Measurements from ENCODE around the gene HSPA4.
"Not testable (repeated sequence)": the region's sequence is repeated elsewhere in the genome, so short reads cannot be mapped to it uniquely, and the experiment has no call there.

The HSPA4 gene

DNA sequence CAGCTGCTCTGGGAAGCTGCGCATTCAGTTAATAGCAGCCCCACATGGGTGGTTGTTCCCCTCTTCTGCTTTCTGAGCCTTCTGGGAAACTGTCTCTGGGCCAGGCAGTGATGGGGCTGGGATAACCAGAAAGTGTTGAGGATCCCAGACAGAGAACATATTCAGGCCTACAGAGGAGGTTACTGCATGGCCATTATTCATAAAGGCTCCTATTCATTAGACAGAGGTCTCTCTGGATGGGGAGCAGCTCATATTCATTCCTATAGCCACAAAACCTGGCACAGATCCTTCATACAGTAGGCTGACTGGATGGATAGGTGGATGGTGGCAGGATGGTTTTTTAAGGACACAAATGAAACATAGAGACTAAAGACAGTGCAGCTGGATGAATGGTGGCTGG lies 76.3 kb downstream of the HSPA4 start:
- DNase-seq: no peak

DNA sequence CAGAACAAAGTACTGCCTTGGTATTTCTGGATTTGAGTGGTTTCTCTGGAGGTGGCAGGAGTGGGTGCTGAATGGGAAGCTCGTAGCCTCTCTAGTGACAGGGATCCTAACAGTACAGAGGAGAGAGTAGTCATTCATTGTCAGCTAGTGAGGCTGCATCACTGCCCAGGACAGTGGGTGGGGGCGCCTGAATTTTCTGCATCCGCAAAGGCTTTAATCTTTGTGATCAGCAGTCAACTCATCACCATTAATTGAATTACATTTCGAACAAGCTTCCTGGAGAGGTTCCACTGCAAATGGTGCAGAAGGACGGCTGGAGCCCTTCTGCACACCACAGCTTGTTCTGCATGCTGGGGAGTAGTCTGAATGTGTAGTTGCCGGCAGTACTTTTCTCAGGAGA lies 77.5 kb downstream of the HSPA4 start:
- no peak for DNase-seq

DNA sequence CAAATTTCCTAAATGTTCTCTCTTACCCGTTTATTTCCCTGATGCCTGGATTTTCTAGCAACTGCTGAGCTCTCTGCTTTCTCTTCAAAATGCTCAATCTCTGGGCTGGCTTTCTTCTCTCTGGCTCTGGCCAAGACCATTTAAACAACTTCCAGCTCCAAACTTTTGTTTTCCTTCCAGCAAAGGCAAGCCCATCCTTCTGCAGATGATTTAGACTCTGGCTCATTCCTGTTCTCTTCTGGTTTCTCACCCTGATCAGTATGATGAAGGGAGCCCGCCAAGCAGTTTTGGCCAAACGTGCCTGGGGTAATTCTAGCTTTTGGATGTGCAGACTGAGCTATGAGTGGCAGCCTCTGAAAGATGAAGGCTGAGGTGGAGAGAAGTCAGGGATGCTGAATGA lies 78.1 kb downstream of the HSPA4 start:
- DNase-seq: no peak

DNA sequence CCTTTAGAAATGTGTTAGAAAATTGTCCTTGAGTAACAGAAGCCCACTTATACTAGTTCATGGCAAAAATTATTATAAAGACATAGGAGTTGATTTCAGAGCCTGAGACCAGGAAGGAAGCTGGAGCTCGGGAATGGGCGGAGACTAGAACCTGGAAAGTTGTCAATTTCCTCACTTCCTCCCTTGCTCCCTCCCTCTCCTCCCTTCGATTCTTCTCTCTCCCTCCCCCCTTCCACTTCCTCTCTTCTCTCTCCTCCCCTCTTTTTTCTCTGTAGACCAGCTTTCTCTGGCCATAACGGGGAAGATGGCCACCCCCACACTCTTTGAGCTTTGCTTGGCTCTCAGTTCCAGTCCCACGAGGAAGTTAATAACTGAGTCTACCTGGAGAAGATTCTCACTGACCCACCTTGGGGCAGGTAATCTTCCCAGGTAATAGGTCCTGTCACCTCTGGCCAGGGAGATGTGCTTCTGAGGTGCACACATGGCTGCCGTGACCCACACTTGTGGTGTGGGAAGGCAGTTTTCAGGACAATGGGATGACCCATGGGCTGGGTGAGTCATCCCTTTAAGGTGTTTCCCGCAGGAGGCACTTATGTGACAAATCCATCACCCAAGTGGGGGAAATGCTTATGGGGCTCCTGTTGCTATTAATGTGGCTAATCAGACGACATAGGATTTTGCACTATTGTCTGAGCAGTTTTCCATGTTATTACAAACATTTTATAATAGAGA lies 78.7 kb downstream of the HSPA4 start:
- DNase-seq: no peak

DNA sequence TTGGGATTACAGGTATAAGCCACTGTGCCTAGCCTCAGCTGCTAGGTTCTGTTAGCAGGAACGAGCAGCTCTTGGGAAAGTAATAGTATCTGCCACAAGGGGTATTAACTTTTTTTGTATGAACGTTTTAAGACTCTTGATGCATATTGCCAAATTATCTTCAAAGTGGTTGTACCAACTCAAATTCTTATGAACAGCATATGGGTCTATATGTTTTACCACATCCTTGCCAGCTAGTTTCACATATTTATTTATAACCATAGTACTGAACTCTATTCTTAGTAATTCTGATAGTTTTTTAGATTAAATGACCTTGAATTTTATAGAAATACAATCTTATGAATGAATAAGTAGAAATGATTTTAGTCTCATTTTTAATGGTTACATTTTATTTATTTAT lies 80.9 kb downstream of the HSPA4 start:
- DNase-seq: no peak

DNA sequence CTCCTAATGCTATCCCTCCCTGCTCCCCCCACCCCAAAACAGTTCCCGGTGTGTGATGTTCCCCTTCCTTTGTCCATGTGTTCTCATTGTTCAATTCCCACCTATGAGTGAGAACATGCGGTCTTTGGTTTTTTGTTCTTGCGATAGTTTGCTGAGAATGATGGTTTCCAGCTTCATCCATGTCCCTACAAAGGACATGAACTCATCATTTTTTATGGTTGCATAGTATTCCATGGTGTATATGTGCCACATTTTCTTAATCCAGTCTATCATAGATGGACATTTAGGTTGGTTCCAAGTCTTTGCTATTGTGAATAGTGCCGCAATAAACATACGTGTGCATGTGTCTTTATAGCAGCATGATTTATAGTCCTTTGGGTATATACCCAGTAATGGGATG lies 81.4 kb downstream of the HSPA4 start:
- not testable (repeated sequence) for DNase-seq

DNA sequence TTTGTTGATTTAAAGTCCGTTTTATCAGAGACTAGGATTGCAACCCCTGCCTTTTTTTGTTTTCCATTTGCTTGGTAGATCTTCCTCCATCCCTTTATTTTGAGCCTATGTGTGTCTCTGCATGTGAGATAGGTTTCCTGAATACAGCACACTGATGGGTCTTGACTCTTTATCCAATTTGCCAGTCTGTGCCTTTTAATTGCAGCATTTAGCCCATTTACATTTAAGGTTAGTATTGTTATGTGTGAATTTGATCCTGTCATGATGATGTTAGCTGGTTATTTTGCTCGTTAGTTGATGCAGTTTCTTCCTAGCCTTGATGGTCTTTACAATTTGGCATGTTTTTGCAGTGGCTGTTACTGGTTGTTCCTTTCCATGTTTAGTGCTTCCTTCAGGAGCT lies 85.1 kb downstream of the HSPA4 start:
- not testable (repeated sequence) for DNase-seq

DNA sequence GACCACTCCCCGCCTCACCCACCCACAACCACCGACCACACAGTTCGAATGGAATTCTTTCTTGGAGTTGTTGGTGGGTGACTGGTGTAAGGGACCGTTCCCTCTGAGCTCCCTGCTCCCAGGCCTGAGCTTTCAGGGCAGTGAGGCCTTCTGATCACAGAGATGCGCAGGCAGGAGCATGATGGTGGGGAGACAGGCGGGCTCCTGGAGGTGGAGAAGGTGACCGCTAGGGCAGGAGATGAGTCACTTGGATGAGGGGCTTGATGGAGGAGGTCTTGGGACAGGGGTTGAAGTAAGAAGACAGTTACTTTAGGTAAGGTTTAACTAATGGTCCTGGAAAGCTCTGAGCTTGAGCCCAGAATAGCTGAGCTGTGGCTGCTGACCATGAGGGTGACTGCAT lies 88.5 kb downstream of the HSPA4 start:
- DNase-seq: no peak

DNA sequence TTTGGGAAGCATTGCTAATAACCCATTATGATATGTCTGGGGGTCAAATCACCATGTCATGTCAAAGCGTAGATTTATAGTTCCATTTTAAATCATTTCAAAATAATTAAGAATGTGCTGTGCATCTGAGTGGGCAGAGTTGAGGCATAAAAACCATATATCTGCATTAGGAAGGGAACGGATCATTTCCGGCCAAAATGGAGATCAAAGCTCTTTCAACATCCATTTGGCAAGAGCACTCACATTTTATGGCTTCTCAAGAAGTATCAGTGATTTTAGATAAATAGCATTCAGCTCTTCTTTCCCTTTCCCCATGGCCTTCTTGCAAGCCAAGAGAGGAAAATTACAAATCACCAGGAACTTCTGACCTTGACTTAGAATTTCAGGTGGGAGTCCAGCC lies 89.9 kb downstream of the HSPA4 start:
- DNase-seq: no peak

DNA sequence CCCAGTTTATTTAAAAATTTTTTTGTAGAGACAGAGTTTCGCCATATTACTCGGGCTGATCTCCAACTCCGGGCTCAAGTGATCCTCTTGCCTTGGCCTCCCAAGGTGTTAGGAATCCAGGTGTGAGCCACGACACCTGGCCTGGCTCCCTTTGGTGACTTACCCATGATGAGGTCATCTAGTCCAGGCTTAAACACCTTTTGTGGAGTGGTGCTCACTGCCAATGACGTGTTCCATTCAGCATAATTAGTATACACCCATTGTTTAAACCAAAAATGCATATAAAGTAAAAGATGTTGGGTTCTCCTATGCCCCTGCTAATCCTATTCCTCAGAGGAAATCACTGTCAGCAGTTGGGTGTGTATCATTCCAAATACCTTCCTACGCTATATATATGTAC lies 91.0 kb downstream of the HSPA4 start:
- DNase-seq: no peak

DNA sequence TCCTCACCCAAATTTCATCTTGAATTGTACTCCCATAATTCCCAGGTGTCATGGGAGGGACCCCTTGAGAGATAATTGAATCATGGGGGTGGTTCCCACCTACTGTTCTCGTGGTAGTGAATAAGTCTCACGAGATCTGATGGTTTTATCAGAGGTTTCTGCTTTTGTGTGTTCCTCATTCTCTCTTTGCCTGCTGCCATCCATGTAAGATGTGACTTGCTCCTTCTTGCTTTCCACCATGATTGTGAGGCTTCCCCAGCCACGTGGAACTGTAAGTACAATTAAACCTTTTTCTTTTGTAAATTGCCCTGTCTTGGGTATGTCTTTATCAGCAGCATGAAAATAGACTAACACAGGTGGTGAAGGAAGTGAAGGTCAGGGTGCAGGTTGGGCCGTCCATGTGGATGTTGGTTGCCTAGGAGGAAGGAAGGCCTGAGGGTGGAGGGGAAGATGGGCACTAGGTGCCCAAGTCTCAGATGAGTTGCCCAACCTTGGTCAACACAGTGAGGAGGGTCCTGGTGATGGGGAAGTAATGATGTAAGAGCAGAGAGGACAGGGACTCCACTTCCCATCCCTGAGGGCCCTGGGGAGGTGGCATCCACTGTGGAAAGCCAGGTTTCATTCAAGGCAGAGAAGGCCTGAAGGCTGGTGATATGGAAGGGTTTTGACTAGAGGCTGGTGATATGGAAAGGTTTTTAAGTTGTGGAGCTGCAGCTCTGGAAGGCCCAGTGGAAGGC lies 92.6 kb downstream of the HSPA4 start:
- DNase-seq: no peak

DNA sequence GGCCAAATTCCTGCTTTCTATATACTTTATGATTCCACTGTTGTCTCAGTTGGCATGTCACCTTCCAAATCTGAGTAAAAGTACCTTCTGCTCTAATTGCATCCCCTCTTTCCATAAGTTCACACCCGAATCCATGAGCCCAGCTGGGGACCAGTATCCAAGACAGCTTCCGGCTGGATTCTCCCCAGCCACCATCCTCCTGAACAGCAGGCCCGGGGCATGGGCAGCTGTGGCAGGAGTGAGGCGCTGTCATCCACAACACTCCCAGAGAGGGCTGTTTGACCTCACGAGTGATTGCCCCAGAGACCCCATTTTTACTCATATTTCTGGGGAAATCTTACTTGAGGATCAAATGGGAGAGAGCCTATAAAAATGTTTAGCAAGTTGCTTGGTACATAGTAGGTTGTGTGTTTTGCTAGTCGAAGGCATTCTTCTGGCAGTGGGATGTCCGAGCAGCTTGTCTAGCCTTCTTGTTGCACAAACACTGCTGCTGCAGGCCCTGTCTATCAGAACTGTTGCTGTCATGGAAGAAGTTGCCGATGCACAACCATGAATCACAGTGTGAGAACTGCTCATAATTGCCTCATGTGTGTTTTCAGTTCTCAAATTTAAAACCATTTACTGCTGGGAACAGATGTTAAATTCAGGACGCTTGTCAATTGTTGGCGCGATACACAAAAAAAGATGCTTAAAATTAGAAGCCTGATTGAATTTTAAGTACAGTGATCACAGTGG lies 93.8 kb downstream of the HSPA4 start:
- DNase-seq: no peak

DNA sequence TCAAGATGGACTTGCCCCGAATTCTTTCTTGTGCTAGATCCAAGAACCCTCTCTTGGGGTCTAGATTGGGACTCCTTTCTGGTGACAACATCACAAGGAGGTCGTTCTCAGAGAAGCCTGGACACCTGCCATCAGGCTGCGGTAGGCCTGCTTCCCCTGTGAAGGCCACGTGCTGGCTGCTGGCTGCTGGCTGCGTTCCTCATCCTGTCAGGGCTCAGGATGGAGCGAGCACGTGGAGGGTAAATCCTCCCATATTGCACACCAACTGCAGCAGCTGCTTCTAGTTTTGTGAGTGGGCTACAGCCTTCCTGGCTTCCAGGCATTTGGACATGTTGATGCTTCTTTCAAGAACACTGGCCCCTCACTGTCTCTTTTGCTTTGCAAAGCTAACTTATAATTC lies 95.6 kb downstream of the HSPA4 start:
- no peak for DNase-seq

DNA sequence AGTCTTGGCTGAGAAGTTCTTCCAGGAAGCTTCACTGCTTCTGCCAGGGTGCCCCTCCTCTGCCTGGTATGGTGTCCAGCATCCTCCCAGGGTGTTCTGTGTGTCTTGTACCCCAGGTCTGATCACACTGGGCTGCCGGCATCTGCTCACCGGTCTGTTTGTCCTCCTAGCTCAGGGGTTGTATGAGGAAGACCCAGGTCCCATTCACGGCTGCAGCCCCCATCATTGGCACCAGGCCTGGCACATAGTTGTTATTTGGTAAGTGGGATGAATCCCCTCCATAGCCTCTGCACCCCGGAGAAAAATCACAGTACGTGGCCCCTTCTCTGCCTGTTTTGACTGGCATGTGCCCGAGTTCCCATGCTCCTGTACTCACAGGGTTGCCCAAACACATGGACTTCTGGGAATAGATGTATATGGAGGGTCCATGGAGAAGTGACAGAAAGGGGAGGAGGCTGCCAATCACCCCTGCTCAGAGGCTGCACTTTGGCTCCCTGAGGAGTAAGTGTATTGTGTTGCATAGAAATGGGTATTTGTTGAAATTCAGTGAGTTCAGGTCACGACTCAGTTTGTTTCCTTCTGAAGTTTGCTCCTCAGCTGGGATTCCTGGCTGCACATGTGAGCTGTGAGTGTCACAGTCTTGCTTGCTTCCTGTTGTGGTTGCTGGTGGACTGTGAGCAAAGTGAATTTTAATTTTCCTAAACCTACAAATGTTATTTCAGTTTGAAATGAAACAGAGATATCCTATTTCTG lies 96.2 kb downstream of the HSPA4 start:
- no peak for DNase-seq

DNA sequence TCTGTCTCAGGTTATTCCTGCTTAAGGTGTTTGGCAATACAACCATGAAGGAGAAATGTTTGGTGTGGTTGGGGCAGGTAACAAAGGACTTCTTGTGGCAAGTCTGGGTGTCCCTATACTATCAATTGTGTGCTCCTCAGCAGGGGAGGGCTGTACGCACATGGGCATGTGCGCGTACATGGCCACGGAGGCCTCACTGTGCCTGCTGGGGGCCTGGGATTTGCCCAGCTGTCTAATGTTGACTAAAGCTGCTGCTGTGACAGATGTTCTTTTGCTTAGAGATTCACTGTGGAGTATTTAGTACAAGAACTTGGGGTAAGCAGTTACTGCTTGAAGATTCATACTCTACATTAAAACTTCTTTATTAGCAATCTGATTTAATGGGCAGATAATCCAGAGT lies 97.5 kb downstream of the HSPA4 start:
- no peak for DNase-seq

DNA sequence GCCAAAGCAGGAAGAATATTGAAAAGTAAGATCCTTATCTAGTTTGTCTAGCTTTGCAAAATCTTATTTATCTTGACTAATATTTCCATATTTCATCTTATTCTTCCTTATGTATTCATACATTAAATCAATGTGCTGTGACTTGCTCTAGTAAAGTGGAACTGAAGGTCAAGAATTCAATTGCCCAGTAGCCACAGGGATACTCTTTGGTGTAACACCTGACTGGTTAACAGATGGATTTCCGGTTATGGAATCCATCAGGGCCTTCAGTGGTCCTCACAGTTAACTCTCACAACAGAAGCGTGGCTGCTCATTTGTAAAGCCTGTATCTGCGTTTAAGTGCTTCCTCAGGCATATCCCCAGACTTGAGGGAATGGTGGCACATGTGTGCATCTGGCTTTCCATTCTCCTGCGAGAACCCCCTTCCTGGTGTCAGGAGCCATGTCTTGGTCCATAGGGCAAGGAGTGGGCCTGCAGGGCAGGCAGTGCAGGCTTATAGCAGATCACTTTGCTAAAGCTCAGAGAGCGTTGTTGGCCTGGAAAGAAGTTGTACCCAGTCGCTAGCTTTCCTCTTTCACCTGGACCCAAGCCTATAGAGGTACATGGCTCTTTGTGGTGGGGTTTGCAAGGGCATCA lies 99.2 kb downstream of the HSPA4 start:
- no peak for DNase-seq

DNA sequence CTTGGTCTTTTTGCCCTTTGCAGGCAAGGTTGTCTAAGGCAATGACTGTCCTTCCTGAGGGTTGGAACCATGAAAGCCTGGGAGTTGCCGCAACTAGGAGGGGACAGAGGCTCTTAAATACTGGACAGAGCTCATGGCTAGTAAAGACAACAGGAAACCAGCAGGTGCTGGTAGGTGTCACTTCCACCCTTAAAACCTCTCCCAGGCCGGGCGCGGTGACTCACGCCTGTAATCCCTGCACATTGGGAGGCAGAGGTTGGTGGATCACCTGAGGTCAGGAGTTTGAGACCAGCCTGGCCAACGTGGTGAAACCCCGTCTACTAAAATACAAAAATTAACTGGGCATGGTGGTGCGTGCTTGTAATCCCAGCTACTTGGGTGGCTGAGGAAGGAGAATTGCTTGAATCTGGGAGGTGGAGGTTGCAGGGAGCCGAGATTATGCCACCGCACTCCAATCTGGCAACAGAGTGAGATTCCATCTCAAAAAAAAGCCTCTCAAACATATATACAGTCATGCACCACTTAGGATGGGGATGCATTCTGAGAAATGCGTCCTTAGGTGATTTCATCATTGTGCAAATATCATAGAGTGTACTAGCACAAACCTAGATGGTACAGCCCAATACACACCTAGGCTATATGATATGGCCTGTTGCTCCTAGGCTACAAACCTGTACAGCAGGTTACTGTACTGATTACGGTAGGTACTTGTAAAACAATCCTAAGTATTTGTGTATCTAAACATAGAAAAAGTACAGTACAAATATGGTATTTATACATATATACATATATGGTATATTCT lies 102.7 kb downstream of the HSPA4 start:
- no peak for DNase-seq

DNA sequence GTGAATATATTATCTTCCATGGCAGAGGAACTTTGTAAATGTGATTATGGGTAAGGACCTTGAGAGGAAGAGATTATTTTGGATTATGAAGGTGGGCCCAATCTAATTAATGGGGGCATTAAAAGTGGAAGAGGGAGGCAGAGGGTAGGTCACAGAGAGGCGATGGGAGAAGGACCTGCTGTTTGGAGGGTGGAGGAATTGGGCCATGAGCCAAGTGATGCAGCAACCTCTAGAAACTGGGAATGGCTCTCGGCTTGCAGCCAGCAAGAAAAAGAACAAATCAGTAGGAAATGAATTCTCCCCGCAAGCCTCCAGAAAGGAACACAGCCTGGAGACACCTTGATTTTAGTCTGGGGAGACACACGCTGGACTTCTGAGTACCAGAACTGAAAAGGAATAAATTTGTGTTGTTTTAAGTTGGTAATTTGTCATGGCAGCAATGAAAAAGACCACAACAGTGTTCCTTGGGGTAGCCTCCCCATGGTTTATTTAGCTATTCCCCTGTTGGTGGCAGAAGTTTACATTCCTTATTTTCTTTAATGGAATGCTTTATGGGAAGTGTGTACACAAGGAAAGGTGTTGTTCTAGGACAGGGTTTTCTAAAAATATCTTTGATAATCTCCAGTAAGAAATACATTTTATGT lies 103.6 kb downstream of the HSPA4 start:
- DNase-seq: no peak
